ENCODE data around the gene ANKMY1. TPM values are rescaled to one million over a fixed set of nuclear protein-coding genes. Genes with fewer than 3 reads are reported as not detected.

ANKMY1 gene
- total and polyA plus RNA-seq, 2 of the 13 experiments (the other 11 are each of a cell fraction or from before 2014, with no cell fraction given): 11.7 to 18.8 TPM

GRCh38 chr2:240568678-240569522 is 11.1 kb upstream of the ANKMY1 start (continued):
- no peak for TF ChIP-seq ZNF747 (CRISPR knock-in tag; IDR thresholded peaks at IDR 0.05; ENCODE audit: borderline replicate concordance)
- 0 out of 2 replicates have a peak, but pooled peaks have one; percentile 45 for TF ChIP-seq ZNF782 (CRISPR knock-in tag; IDR thresholded peaks at IDR 0.05; ENCODE audit: borderline replicate concordance)
- no peak for TF ChIP-seq PHF5A (CRISPR knock-in tag; IDR thresholded peaks at IDR 0.05; ENCODE audit: low read depth, unreplicated experiment)
- TF ChIP-seq ZNF501 (CRISPR knock-in tag; IDR thresholded peaks at IDR 0.05): peak; percentile 65
- no peak for TF ChIP-seq ZBTB7B (CRISPR knock-in tag; IDR thresholded peaks at IDR 0.05)
- no peak for TF ChIP-seq ZNF609 (CRISPR knock-in tag; IDR thresholded peaks at IDR 0.05; ENCODE audit: borderline replicate concordance)
- TF ChIP-seq SMC3 (IDR thresholded peaks at IDR 0.05; ENCODE audit: low read length): no peak
- no peak for TF ChIP-seq HNRNPUL1 (IDR thresholded peaks at IDR 0.05; ENCODE audit: low read depth, low read length)
- peak; percentile 57; the same call in 1 of the 2 replicates for TF ChIP-seq ZNF709 (CRISPR knock-in tag; IDR thresholded peaks at IDR 0.05)
- peak; percentile 47; the same call in 1 of the 2 replicates for TF ChIP-seq CREB3 (CRISPR knock-in tag; IDR thresholded peaks at IDR 0.05)
- TF ChIP-seq SNAI1 (CRISPR knock-in tag; IDR thresholded peaks at IDR 0.05; ENCODE audit: borderline replicate concordance): no peak
- no peak for TF ChIP-seq HOMEZ (CRISPR knock-in tag; IDR thresholded peaks at IDR 0.05; ENCODE audit: low read depth)
- TF ChIP-seq HES4 (CRISPR knock-in tag; IDR thresholded peaks at IDR 0.05; ENCODE audit: borderline replicate concordance): peak; percentile 87
- no peak for TF ChIP-seq KDM1A (CRISPR knock-in tag; IDR thresholded peaks at IDR 0.05)
- TF ChIP-seq ZFP41 (CRISPR knock-in tag; IDR thresholded peaks at IDR 0.05; ENCODE audit: borderline replicate concordance): no peak
- TF ChIP-seq ZNF256 (CRISPR knock-in tag; conservative IDR thresholded peaks at IDR 0.05): no peak
- TF ChIP-seq GPBP1L1 (CRISPR knock-in tag; IDR thresholded peaks at IDR 0.05): no peak
- no peak for TF ChIP-seq HNF1B (CRISPR knock-in tag; IDR thresholded peaks at IDR 0.05)
- no peak for TF ChIP-seq RAD51 (IDR thresholded peaks at IDR 0.05; ENCODE audit: borderline replicate concordance)

All from HepG2 (cell line).